ENCODE measurements around the gene NKAIN2. TPM values are rescaled to one million over a fixed set of nuclear protein-coding genes. Genes with fewer than 3 reads are reported as not detected.

Gene NKAIN2
- total and polyA plus RNA-seq, 2 experiments from 2014 or later, result 0.22 TPM; not detected in 1

GRCh38 chr6:124823240-124824111 lies 1019.8 kb downstream of the NKAIN2 start:
- H3K9me3 ChIP-seq (ENCODE audit: low read depth), result no peaks in the 10 kb centered on the region
- H3K4me1 ChIP-seq (ENCODE audit: low read depth), result peaks cover 7% of the 10 kb centered on the region
- no peaks in the 10 kb centered on the region for H3K27me3 ChIP-seq
- H3K27ac ChIP-seq, result peak overlapping the region; percentile 20
- TF ChIP-seq CTCF (IDR thresholded peaks at IDR 0.05; ENCODE audit: low read depth, low read length), result no peak
- peak; percentile 3 to 36 for DNase-seq (ENCODE audit: low read depth in 1 of 2, low spot score in 1 of 2)
- H3K36me3 ChIP-seq, result no peaks in the 10 kb centered on the region
- H3K4me3 ChIP-seq, result no peak overlapping the region

- no peaks in the 10 kb centered on the region for H3K9me3 ChIP-seq (ENCODE audit: low read depth)
- TF ChIP-seq CTCF (IDR thresholded peaks at IDR 0.05; ENCODE audit: low read depth, low read length), result no peak
- no peaks in the 10 kb centered on the region for H3K36me3 ChIP-seq
- H3K27me3 ChIP-seq, result no peaks in the 10 kb centered on the region
- no peak overlapping the region for H3K4me3 ChIP-seq
- DNase-seq (ENCODE audit: low read depth in 1 of 2, low spot score in 1 of 2), result no peak
- H3K4me1 ChIP-seq (ENCODE audit: low read depth), result peaks cover 7% of the 10 kb centered on the region
- no peak overlapping the region for H3K27ac ChIP-seq
Observed at GRCh38 chr6:124825564-124825963, 1021.9 kb downstream of the NKAIN2 start.

GRCh38 chr6:124829822-124830221 lies 1026.2 kb downstream of the NKAIN2 start:
- DNase-seq (ENCODE audit: low read depth in 1 of 2, low spot score in 1 of 2), result no peak
- H3K27me3 ChIP-seq, result no peaks in the 10 kb centered on the region
- H3K4me3 ChIP-seq, result no peak overlapping the region
- no peak for TF ChIP-seq CTCF (IDR thresholded peaks at IDR 0.05; ENCODE audit: low read depth, low read length)
- no peaks in the 10 kb centered on the region for H3K9me3 ChIP-seq (ENCODE audit: low read depth)
- no peaks in the 10 kb centered on the region for H3K36me3 ChIP-seq
- no peak overlapping the region for H3K27ac ChIP-seq
- no peaks in the 10 kb centered on the region for H3K4me1 ChIP-seq (ENCODE audit: low read depth)

GRCh38 chr6:124830506-124830905 lies 1026.8 kb downstream of the NKAIN2 start:
- TF ChIP-seq CTCF (IDR thresholded peaks at IDR 0.05; ENCODE audit: low read depth, low read length), result no peak
- H3K27ac ChIP-seq, result no peak overlapping the region
- no peaks in the 10 kb centered on the region for H3K4me1 ChIP-seq (ENCODE audit: low read depth)
- no peaks in the 10 kb centered on the region for H3K36me3 ChIP-seq
- H3K27me3 ChIP-seq, result no peaks in the 10 kb centered on the region
- DNase-seq (ENCODE audit: low read depth in 1 of 2, low spot score in 1 of 2), result no peak
- H3K9me3 ChIP-seq (ENCODE audit: low read depth), result no peaks in the 10 kb centered on the region
- no peak overlapping the region for H3K4me3 ChIP-seq

GRCh38 chr6:124854338-124854922 lies 1050.8 kb downstream of the NKAIN2 start:
- H3K9me3 ChIP-seq (ENCODE audit: low read depth), result no peaks in the 10 kb centered on the region
- TF ChIP-seq CTCF (IDR thresholded peaks at IDR 0.05; ENCODE audit: low read depth, low read length), result peak; percentile 29

More at GRCh38 chr6:124854338-124854922, 1050.8 kb downstream of the NKAIN2 start:
- Histone ChIP-seq H3K27ac (no peak overlapping the region), H3K4me3 (no peak overlapping the region), H3K4me1 (ENCODE audit: low read depth) (no peaks in the 10 kb centered on the region), H3K27me3 (no peaks in the 10 kb centered on the region), H3K36me3 (no peaks in the 10 kb centered on the region)
- DNase-seq (ENCODE audit: low read depth in 1 of 2, low spot score in 1 of 2), result peak in 1 of 2 donors; percentile 4

Data from cardiac muscle cell (in vitro differentiated cells and primary cell).